ENCODE data around the gene SGPP1. TPM values are rescaled to one million over a fixed set of nuclear protein-coding genes. Genes with fewer than 3 reads are reported as not detected.

Gene SGPP1
- total and polyA plus RNA-seq, 3 donors from 2014 or later, result 16.9 to 30.1 (median 27.6) TPM

DNA sequence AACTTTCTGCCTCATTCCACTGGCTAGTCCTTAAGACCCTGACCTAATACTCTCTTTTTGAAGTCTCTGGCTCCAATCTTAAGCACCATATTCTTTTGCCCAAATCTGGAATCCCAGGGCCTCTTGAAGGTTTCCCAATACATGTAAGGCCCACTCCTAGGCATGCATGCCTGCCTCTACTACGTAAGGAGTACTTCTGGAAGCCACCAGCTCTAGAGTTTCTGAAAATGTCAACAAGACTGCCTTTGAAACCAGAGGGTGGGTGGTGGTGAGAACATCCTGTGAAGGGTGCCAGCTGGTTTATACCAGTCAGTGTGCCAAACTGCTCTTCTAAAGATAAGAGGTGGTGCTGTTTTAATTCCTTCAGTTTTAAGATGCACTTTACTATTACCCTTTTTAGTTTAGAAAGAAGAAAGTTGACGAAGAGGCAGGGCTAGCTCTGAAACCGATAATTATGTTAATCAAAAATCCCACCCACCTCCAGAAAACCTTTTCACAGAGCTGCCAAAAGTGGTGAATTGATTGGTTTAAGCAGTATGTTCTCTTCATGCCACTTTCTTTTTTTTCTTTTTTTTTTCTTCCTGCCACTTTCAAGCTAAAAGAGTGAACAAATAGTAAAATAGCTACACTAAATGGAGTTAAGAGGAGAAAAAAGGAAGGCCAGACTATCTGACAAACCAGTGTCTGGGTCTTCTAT is 77.5 kb downstream of the SGPP1 start:
- 79 to 85% methylated on average over 3 of the region's 3 CpGs for WGBS, 2 donors
- Histone ChIP-seq H3K27ac (no peak overlapping the region), H3K36me3 (ENCODE audit: low read depth, missing control alignments) (no peaks in the 10 kb centered on the region), H3K27me3 (no peaks in the 10 kb centered on the region), H3K4me1 (no peaks in the 10 kb centered on the region), H3K9me3 (no peaks in the 10 kb centered on the region), H3K4me3 (no peak overlapping the region)
- intact Hi-C loops (cut with DNase I; ENCODE audit: low total_unique reads), result no loop called here
- no peak for DNase-seq
- TF ChIP-seq POLR2A (IDR thresholded peaks at IDR 0.05), result no peak
- TF ChIP-seq, protein P1, sequence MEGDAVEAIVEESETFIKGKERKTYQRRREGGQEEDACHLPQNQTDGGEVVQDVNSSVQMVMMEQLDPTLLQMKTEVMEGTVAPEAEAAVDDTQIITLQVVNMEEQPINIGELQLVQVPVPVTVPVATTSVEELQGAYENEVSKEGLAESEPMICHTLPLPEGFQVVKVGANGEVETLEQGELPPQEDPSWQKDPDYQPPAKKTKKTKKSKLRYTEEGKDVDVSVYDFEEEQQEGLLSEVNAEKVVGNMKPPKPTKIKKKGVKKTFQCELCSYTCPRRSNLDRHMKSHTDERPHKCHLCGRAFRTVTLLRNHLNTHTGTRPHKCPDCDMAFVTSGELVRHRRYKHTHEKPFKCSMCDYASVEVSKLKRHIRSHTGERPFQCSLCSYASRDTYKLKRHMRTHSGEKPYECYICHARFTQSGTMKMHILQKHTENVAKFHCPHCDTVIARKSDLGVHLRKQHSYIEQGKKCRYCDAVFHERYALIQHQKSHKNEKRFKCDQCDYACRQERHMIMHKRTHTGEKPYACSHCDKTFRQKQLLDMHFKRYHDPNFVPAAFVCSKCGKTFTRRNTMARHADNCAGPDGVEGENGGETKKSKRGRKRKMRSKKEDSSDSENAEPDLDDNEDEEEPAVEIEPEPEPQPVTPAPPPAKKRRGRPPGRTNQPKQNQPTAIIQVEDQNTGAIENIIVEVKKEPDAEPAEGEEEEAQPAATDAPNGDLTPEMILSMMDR (IDR thresholded peaks at IDR 0.05), result no peak

- H3K27me3 ChIP-seq, result no peaks in the 10 kb centered on the region
- no peak overlapping the region for H3K27ac ChIP-seq
- intact Hi-C loops (cut with DNase I; ENCODE audit: low total_unique reads), result no loop called here
- 69 to 76% methylated on average over 6 of the region's 6 CpGs for WGBS, 2 donors
- TF ChIP-seq, protein P1 (IDR thresholded peaks at IDR 0.05), result no peak
- no peak for TF ChIP-seq POLR2A (IDR thresholded peaks at IDR 0.05)
- no peaks in the 10 kb centered on the region for H3K9me3 ChIP-seq
- no peak for DNase-seq
- no peaks in the 10 kb centered on the region for H3K36me3 ChIP-seq (ENCODE audit: low read depth, missing control alignments)
- peaks cover under 1% of the 10 kb centered on the region for H3K4me1 ChIP-seq
- no peak overlapping the region for H3K4me3 ChIP-seq
Measured at GRCh38 chr14:63647696-63648410, 80.0 kb downstream of the SGPP1 start.

DNA sequence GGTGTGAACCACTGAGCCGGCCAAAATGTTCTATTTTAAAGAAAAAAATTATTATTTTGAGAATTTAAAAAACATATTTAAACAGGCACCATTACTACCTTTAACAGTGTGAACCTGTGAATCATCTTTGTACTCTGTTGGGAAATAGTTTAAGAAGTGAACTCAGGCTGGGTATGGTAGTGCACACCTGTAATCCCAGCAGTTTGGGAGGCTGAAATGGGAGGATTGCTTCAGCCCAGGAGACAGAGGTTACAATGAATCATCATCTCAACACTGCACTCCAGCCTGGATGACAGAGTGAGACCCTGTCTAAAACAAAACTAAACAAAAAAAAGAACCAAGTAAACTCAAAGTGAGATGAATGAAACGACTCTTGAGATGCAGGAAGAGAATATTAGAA is 83.1 kb downstream of the SGPP1 start:
- no peak for TF ChIP-seq POLR2A (IDR thresholded peaks at IDR 0.05)
- TF ChIP-seq, protein P1 (IDR thresholded peaks at IDR 0.05), result no peak
- no peak for DNase-seq
- Histone ChIP-seq H3K4me1 (peaks cover 4% of the 10 kb centered on the region), H3K9me3 (no peaks in the 10 kb centered on the region), H3K27ac (no peak overlapping the region), H3K36me3 (ENCODE audit: low read depth, missing control alignments) (no peaks in the 10 kb centered on the region), H3K4me3 (no peak overlapping the region), H3K27me3 (no peaks in the 10 kb centered on the region)
- intact Hi-C loops (cut with DNase I; ENCODE audit: low total_unique reads), result no loop called here
- 84 to 86% methylated on average over 2 of the region's 2 CpGs for WGBS, 2 donors

DNA sequence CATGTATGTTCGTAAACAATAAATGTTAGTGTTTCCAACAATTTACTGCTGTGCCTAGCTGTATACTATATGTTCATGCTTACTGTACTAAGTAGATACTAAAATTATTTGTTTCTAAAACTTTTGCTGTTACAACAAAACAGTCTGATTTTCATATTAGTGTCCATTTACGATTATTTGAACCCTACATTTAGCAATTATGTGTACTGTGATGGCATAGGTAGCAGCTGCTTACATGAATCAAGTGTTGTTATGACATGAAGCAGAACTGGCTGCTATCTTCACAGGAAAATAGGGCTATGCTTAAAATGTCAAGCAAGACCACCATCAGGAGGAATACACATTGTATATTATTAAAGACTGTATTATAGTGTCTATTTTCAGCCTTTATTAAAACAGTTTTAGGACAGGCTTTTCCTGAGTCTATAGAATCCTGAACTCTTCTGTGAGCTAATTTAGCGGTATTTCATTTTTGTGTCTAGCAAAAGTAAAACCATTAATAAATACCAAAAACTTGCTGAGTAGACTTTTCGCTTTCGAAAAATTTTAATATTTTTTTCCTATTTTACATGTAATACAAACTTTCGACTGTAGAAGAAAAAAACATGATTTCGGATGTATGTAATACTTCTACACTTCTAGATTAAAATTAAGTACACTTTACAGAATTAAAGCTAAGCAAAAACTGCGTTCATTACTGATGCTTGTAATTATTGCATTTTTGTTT is 85.0 kb downstream of the SGPP1 start:
- intact Hi-C loops (cut with DNase I; ENCODE audit: low total_unique reads), result no loop called here

More for the DNA sequence above, 85.0 kb downstream of the SGPP1 start:
- Histone ChIP-seq H3K4me3 (peak overlapping the region; percentile 52 to 61), H3K36me3 (ENCODE audit: low read depth, missing control alignments) (no peaks in the 10 kb centered on the region), H3K27me3 (no peaks in the 10 kb centered on the region), H3K27ac (peak overlapping the region; percentile 90 to 91), H3K9me3 (no peaks in the 10 kb centered on the region), H3K4me1 (peaks cover 4% of the 10 kb centered on the region)
- WGBS, 2 donors, result 46 to 53% methylated on average over 8 of the region's 8 CpGs
- TF ChIP-seq, protein P1 (IDR thresholded peaks at IDR 0.05), result no peak
- no peak for TF ChIP-seq POLR2A (IDR thresholded peaks at IDR 0.05)
- no peak for DNase-seq
